GM23338 (cell line): ENCODE data around the gene NINJ1. TPM values are rescaled to one million over a fixed set of nuclear protein-coding genes. Genes with fewer than 3 reads are reported as not detected.

Source experiments
- ATAC-seq: fragments of 200-7000 bp; cut with Tn5 transposase; 3 replicates; pipeline ENCODE4 v1.9.1; 2020
- DNase-seq: peaks from one replicate; pipeline ENCODE4 v3.0.0-alpha.2; 2015; ENCODE audit warnings: low spot score
- H2AFZ ChIP-seq: fragments of 200-600 bp; sonication (generic); 2 replicates; pipeline ENCODE4 v1.8.0; 2016; ENCODE audit warnings: antibody characterized with exemption, mild to moderate bottlenecking, moderate library complexity
- H3F3A ChIP-seq: fragments of 200-600 bp; sonication (generic); replicated peaks from 2 replicates; pipeline ENCODE4 v1.8.0; 2017; ENCODE audit warnings: antibody characterized with exemption, mixed run types, low read depth
- H3K27ac ChIP-seq: fragments of 200-600 bp; sonication (generic); 2 replicates; pipeline ENCODE4 v1.6.1; 2016; ENCODE audit warnings: low read depth
- H3K27me3 ChIP-seq: fragments of 200-600 bp; sonication (generic); 2 replicates; pipeline ENCODE4 v1.8.0; 2016; ENCODE audit warnings: mild to moderate bottlenecking, mixed run types, moderate library complexity; ENCODE audit not compliant: insufficient read depth
- H3K36me3 ChIP-seq: fragments of 200-600 bp; sonication (generic); 2 replicates; pipeline ENCODE4 v1.8.0; 2016; ENCODE audit warnings: mild to moderate bottlenecking; ENCODE audit not compliant: insufficient read depth
- H3K4me1 ChIP-seq: fragments of 200-600 bp; sonication (generic); 2 replicates; pipeline ENCODE4 v1.8.0; 2016; ENCODE audit warnings: mild to moderate bottlenecking, moderate library complexity; ENCODE audit not compliant: insufficient read depth
- H3K4me2 ChIP-seq: fragments of 200-600 bp; sonication (generic); 2 replicates; pipeline ENCODE4 v1.7.1; 2017; ENCODE audit warnings: mixed run types
- H3K4me3 ChIP-seq: fragments of 200-600 bp; sonication (generic); 2 replicates; pipeline ENCODE4 v1.6.1; 2016; ENCODE audit warnings: mixed run types
- H3K79me2 ChIP-seq: fragments of 200-600 bp; sonication (generic); replicated peaks from 2 replicates; pipeline ENCODE4 v1.8.0; 2017; ENCODE audit warnings: mild to moderate bottlenecking; ENCODE audit not compliant: insufficient read depth
- H3K9me2 ChIP-seq: fragments of 200-600 bp; sonication (generic); 2 replicates; pipeline ENCODE4 v1.8.0; 2017; ENCODE audit not compliant: insufficient read depth
- H4K20me1 ChIP-seq: fragments of 200-600 bp; sonication (generic); replicated peaks from 2 replicates; pipeline ENCODE4 v1.8.0; 2017; ENCODE audit warnings: mild to moderate bottlenecking; ENCODE audit not compliant: insufficient read depth
- H3K27ac Mint-ChIP-seq: 2 replicates; pipeline ENCODE4 v1.8.0; 2020; ENCODE audit warnings: inconsistent platforms, mild to moderate bottlenecking, moderate library complexity, mixed read lengths
- H3K27me3 Mint-ChIP-seq: 3 replicates; pipeline ENCODE4 v1.8.0; 2022; ENCODE audit warnings: low read depth, mild to moderate bottlenecking, moderate library complexity, mixed read lengths, inconsistent platforms; ENCODE audit not compliant: insufficient read depth, poor library complexity
- H3K36me3 Mint-ChIP-seq: 3 replicates; pipeline ENCODE4 v1.8.0; 2021; ENCODE audit warnings: low read depth, mild to moderate bottlenecking, inconsistent platforms, moderate library complexity, mixed read lengths
- H3K4me1 Mint-ChIP-seq: 3 replicates; pipeline ENCODE4 v1.8.0; 2020; ENCODE audit warnings: mild to moderate bottlenecking, inconsistent platforms, mixed read lengths
- H3K4me3 Mint-ChIP-seq: 3 replicates; pipeline ENCODE4 v1.8.0; 2021; ENCODE audit warnings: moderate library complexity, mild to moderate bottlenecking, inconsistent platforms, mixed read lengths
- H3K9me3 Mint-ChIP-seq: 3 replicates; pipeline ENCODE4 v1.8.0; 2020; ENCODE audit warnings: moderate library complexity, mild to moderate bottlenecking, inconsistent platforms, mixed read lengths
- CREB1 ChIP-seq: fragments of 250-450 bp; sonication (Bioruptor Pico); IDR thresholded peaks from 2 replicates; pipeline ENCODE4 v1.5.0; 2020; ENCODE audit warnings: low read depth, mild to moderate bottlenecking, moderate library complexity
- EZH2 ChIP-seq: fragments of 200-600 bp; sonication (generic); IDR thresholded peaks from one replicate; pipeline ENCODE4 v1.8.0; 2017; ENCODE audit warnings: antibody characterized with exemption, mild to moderate bottlenecking, low read depth; ENCODE audit not compliant: unreplicated experiment
- EZH2phosphoT487 ChIP-seq: fragments of 200-600 bp; sonication (generic); IDR thresholded peaks from one replicate; pipeline ENCODE4 v1.8.1; 2018; ENCODE audit warnings: antibody characterized with exemption; ENCODE audit not compliant: unreplicated experiment
- JUNB ChIP-seq: IDR thresholded peaks from one replicate; pipeline ENCODE4 v1.6.1; 2016; ENCODE audit warnings: antibody characterized with exemption; ENCODE audit not compliant: unreplicated experiment
- NANOG ChIP-seq: IDR thresholded peaks from 2 replicates; pipeline ENCODE4 v1.6.1; 2016; ENCODE audit warnings: antibody characterized with exemption, borderline replicate concordance
- POLR2AphosphoS5 ChIP-seq: IDR thresholded peaks from 2 replicates; pipeline ENCODE4 v1.6.1; 2016; ENCODE audit warnings: antibody characterized with exemption, low read depth
- STAT1 ChIP-seq: IDR thresholded peaks from one replicate; pipeline ENCODE4 v1.6.1; 2016; ENCODE audit warnings: antibody characterized with exemption; ENCODE audit not compliant: unreplicated experiment
- ZNF114 ChIP-seq: fragments of 250-450 bp; sonication (Bioruptor Pico); IDR thresholded peaks from 2 replicates; pipeline ENCODE4 v1.5.0; 2020; ENCODE audit warnings: mild to moderate bottlenecking, moderate library complexity
- ZNF331 ChIP-seq: fragments of 250-450 bp; sonication (Bioruptor Pico); IDR thresholded peaks from 2 replicates; pipeline ENCODE4 v1.5.0; 2020; ENCODE audit warnings: low read depth, mild to moderate bottlenecking, moderate library complexity
- polyA plus RNA-seq: library from polyadenylated mRNA; unstranded; fragments of >200 nt; fragmentation: Nextera tagmentation; extraction: Ambion mirVana; gene quantifications from 2 replicates; pipeline ENCODE4 v1.2.1, GENCODE V29; 2016
- total RNA-seq: library from RNA; depleted of rRNA; stranded (reverse); fragments of >200 nt; shearing (Covaris generic); gene quantifications from 2 replicates; pipeline ENCODE4 v1.2.3, GENCODE V29; 2014
- TF ChIP-seq, protein P1 (sequence below): IDR thresholded peaks from one replicate; pipeline ENCODE4 v1.6.1; 2018; ENCODE audit warnings: antibody characterized with exemption; ENCODE audit not compliant: unreplicated experiment
- TF ChIP-seq, protein P2 (sequence below): IDR thresholded peaks from 2 replicates; pipeline ENCODE4 v1.6.1; 2016; ENCODE audit warnings: antibody characterized with exemption
- TF ChIP-seq, protein P3 (sequence below), 2 experiments: fragments of 200-600 bp in 1 of 2; sonication (generic) in 1 of 2; conservative IDR thresholded peaks; 2 replicates each; pipeline versions ENCODE4 v1.5.1 to v1.6.1; 2016 to 2017; ENCODE audit warnings: antibody characterized with exemption in 2 of 2, low read depth in 2 of 2, mild to moderate bottlenecking in 2 of 2, moderate library complexity in 1 of 2
- TF ChIP-seq, protein P4 (sequence below): fragments of 250-450 bp; sonication (Bioruptor Pico); IDR thresholded peaks from 2 replicates; pipeline ENCODE4 v1.5.0; 2020; ENCODE audit warnings: mild to moderate bottlenecking, moderate library complexity

NINJ1 gene
- total and polyA plus RNA-seq, 2 experiments from 2014 or later: 36.3 to 39.7 TPM

DNA sequence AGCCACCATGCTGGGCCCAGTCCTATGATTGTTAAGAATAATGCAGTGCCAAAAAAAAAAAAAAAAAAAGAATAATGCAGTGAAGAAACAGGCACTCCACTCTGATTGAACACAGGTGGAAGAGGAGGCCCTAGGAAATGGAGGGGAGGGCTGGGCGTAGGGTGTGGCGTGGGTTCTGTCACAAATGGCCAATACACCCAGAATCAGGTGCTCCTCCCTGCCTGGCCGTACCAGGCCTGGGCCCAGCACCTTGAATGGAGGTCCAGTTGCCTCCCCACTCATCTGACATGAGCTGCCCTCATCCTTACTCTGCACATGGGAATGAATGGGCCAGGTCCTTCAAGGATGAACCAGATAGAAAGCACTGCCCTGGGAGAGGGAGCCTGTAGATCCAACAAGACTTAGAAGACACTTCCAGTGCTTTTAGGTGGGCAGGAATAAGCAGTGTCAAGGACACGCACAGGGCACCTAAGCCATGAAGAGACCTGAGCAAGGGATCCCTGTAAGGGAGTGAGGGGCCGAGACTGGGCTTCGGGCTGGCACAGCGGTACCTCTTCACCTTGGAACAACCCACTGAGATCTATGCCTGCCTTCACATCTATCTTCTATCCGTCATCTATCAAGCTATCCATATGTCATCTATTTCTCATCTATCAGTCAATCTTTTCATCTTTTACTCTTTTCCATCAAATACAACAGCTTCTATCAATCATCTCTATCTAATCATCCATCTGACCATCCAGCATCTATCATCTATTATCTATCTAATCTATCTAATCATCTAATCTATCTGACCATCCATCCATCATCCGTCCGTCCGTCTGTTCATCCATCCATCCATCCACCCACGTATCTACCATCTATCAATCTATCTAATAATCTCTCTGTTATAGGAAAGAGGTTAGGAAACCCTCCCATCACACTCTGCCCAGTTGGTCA, 15.9 kb downstream of the NINJ1 start:
- no peak for DNase-seq
- H3K27ac ChIP-seq: no peak overlapping the region
- H3K27me3 ChIP-seq: no peaks in the 10 kb centered on the region
- Mint-ChIP-seq H3K4me3 (no peak overlapping the region; the same call in 2 of the 3 replicates), H3K4me1 (peaks cover 13% of the 10 kb centered on the region), H3K27ac (no peak overlapping the region), H3K27me3 (peaks cover 6% of the 10 kb centered on the region), H3K36me3 (no peaks in the 10 kb centered on the region), H3K9me3 (no peaks in the 10 kb centered on the region)
- no peaks in the 10 kb centered on the region for H3K36me3 ChIP-seq
- H3K4me1 ChIP-seq: peaks cover 10% of the 10 kb centered on the region
- no peak overlapping the region for H3K4me3 ChIP-seq
- no peaks in the 10 kb centered on the region for H4K20me1 ChIP-seq
- no peaks in the 10 kb centered on the region for H3F3A ChIP-seq
- no peak overlapping the region for H3K4me2 ChIP-seq
- no peak overlapping the region for H2AFZ ChIP-seq
- H3K9me2 ChIP-seq: no peaks in the 10 kb centered on the region
- TF ChIP-seq, protein P1, sequence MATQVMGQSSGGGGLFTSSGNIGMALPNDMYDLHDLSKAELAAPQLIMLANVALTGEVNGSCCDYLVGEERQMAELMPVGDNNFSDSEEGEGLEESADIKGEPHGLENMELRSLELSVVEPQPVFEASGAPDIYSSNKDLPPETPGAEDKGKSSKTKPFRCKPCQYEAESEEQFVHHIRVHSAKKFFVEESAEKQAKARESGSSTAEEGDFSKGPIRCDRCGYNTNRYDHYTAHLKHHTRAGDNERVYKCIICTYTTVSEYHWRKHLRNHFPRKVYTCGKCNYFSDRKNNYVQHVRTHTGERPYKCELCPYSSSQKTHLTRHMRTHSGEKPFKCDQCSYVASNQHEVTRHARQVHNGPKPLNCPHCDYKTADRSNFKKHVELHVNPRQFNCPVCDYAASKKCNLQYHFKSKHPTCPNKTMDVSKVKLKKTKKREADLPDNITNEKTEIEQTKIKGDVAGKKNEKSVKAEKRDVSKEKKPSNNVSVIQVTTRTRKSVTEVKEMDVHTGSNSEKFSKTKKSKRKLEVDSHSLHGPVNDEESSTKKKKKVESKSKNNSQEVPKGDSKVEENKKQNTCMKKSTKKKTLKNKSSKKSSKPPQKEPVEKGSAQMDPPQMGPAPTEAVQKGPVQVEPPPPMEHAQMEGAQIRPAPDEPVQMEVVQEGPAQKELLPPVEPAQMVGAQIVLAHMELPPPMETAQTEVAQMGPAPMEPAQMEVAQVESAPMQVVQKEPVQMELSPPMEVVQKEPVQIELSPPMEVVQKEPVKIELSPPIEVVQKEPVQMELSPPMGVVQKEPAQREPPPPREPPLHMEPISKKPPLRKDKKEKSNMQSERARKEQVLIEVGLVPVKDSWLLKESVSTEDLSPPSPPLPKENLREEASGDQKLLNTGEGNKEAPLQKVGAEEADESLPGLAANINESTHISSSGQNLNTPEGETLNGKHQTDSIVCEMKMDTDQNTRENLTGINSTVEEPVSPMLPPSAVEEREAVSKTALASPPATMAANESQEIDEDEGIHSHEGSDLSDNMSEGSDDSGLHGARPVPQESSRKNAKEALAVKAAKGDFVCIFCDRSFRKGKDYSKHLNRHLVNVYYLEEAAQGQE: no peak
- TF ChIP-seq STAT1 (no peak), ZNF331 (CRISPR knock-in tag) (no peak), NANOG (no peak), CREB1 (CRISPR knock-in tag) (no peak), POLR2AphosphoS5 (no peak), JUNB (no peak), EZH2 (no peak), ZNF114 (CRISPR knock-in tag) (no peak), EZH2phosphoT487 (no peak)
- TF ChIP-seq, protein P2, sequence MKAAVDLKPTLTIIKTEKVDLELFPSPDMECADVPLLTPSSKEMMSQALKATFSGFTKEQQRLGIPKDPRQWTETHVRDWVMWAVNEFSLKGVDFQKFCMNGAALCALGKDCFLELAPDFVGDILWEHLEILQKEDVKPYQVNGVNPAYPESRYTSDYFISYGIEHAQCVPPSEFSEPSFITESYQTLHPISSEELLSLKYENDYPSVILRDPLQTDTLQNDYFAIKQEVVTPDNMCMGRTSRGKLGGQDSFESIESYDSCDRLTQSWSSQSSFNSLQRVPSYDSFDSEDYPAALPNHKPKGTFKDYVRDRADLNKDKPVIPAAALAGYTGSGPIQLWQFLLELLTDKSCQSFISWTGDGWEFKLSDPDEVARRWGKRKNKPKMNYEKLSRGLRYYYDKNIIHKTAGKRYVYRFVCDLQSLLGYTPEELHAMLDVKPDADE: no peak
- TF ChIP-seq, protein P3, sequence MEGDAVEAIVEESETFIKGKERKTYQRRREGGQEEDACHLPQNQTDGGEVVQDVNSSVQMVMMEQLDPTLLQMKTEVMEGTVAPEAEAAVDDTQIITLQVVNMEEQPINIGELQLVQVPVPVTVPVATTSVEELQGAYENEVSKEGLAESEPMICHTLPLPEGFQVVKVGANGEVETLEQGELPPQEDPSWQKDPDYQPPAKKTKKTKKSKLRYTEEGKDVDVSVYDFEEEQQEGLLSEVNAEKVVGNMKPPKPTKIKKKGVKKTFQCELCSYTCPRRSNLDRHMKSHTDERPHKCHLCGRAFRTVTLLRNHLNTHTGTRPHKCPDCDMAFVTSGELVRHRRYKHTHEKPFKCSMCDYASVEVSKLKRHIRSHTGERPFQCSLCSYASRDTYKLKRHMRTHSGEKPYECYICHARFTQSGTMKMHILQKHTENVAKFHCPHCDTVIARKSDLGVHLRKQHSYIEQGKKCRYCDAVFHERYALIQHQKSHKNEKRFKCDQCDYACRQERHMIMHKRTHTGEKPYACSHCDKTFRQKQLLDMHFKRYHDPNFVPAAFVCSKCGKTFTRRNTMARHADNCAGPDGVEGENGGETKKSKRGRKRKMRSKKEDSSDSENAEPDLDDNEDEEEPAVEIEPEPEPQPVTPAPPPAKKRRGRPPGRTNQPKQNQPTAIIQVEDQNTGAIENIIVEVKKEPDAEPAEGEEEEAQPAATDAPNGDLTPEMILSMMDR (conservative IDR thresholded peaks at IDR 0.05; ENCODE audit: low read depth in 2 of 2): no peak
- TF ChIP-seq, protein P4, sequence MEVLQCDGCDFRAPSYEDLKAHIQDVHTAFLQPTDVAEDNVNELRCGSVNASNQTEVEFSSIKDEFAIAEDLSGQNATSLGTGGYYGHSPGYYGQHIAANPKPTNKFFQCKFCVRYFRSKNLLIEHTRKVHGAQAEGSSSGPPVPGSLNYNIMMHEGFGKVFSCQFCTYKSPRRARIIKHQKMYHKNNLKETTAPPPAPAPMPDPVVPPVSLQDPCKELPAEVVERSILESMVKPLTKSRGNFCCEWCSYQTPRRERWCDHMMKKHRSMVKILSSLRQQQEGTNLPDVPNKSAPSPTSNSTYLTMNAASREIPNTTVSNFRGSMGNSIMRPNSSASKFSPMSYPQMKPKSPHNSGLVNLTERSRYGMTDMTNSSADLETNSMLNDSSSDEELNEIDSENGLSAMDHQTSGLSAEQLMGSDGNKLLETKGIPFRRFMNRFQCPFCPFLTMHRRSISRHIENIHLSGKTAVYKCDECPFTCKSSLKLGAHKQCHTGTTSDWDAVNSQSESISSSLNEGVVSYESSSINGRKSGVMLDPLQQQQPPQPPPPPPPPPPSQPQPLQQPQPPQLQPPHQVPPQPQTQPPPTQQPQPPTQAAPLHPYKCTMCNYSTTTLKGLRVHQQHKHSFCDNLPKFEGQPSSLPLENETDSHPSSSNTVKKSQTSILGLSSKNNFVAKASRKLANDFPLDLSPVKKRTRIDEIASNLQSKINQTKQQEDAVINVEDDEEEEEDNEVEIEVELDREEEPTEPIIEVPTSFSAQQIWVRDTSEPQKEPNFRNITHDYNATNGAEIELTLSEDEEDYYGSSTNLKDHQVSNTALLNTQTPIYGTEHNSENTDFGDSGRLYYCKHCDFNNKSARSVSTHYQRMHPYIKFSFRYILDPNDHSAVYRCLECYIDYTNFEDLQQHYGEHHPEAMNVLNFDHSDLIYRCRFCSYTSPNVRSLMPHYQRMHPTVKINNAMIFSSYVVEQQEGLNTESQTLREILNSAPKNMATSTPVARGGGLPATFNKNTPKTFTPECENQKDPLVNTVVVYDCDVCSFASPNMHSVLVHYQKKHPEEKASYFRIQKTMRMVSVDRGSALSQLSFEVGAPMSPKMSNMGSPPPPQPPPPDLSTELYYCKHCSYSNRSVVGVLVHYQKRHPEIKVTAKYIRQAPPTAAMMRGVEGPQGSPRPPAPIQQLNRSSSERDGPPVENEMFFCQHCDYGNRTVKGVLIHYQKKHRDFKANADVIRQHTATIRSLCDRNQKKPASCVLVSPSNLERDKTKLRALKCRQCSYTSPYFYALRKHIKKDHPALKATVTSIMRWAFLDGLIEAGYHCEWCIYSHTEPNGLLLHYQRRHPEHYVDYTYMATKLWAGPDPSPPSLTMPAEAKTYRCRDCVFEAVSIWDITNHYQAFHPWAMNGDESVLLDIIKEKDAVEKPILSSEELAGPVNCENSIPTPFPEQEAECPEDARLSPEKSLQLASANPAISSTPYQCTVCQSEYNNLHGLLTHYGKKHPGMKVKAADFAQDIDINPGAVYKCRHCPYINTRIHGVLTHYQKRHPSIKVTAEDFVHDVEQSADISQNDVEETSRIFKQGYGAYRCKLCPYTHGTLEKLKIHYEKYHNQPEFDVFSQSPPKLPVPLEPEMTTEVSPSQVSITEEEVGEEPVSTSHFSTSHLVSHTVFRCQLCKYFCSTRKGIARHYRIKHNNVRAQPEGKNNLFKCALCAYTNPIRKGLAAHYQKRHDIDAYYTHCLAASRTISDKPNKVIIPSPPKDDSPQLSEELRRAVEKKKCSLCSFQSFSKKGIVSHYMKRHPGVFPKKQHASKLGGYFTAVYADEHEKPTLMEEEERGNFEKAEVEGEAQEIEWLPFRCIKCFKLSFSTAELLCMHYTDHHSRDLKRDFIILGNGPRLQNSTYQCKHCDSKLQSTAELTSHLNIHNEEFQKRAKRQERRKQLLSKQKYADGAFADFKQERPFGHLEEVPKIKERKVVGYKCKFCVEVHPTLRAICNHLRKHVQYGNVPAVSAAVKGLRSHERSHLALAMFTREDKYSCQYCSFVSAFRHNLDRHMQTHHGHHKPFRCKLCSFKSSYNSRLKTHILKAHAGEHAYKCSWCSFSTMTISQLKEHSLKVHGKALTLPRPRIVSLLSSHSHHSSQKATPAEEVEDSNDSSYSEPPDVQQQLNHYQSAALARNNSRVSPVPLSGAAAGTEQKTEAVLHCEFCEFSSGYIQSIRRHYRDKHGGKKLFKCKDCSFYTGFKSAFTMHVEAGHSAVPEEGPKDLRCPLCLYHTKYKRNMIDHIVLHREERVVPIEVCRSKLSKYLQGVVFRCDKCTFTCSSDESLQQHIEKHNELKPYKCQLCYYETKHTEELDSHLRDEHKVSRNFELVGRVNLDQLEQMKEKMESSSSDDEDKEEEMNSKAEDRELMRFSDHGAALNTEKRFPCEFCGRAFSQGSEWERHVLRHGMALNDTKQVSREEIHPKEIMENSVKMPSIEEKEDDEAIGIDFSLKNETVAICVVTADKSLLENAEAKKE (CRISPR knock-in tag): no peak
- ATAC-seq: no peak
- H3K79me2 ChIP-seq: no peaks in the 10 kb centered on the region
